ENCODE measurements around the gene ABHD12B. TPM values are rescaled to one million over a fixed set of nuclear protein-coding genes. Genes with fewer than 3 reads are reported as not detected.
A peak's percentile ranks its signal among the peaks of the same experiment; 100 is the strongest.

Gene ABHD12B
- total RNA-seq, 1 experiment from 2014 or later, result not detected

GRCh38 chr14:50839048-50839447, 32.8 kb upstream of the ABHD12B start:
- DNase-seq (ENCODE audit: low read depth), result peak; percentile 73

- DNase-seq (ENCODE audit: low read depth), result no peak
Measured at GRCh38 chr14:50839691-50840090, 32.2 kb upstream of the ABHD12B start.

GRCh38 chr14:50844391-50844790, 27.5 kb upstream of the ABHD12B start:
- peak; percentile 14 for DNase-seq (ENCODE audit: low read depth)

DNA sequence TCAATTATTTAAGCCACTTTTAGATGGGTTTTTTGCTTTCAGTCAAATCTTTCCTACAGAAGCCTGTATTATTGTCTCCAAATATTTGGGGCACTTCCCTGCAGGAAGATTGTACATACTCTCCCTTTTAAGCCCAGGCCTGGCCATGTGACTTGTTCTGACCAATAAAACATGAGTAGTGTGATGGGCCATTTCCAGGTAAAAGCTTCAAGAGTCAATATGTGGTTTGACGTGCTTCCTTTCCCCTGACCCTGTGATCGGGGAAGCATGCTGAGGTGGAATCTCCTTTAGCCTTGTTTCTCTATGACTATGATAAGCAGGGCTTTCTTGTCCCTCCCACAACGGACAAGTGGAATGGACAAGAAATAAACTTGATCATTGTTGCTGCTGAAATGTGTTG, 26.7 kb upstream of the ABHD12B start:
- DNase-seq (ENCODE audit: low read depth), result no peak

GRCh38 chr14:50846226-50846880, 25.5 kb upstream of the ABHD12B start:
- peak; percentile 84 for DNase-seq (ENCODE audit: low read depth)

- no peak for DNase-seq (ENCODE audit: low read depth)
Measured at GRCh38 chr14:50853891-50854290, 18.0 kb upstream of the ABHD12B start.

- DNase-seq (ENCODE audit: low read depth), result no peak
Measured at GRCh38 chr14:50854521-50854920, 17.3 kb upstream of the ABHD12B start.

- DNase-seq (ENCODE audit: low read depth), result no peak
Measured at GRCh38 chr14:50855558-50855957, 16.3 kb upstream of the ABHD12B start.

- no peak for DNase-seq (ENCODE audit: low read depth)
Measured at GRCh38 chr14:50856660-50857059, 15.2 kb upstream of the ABHD12B start.

DNA sequence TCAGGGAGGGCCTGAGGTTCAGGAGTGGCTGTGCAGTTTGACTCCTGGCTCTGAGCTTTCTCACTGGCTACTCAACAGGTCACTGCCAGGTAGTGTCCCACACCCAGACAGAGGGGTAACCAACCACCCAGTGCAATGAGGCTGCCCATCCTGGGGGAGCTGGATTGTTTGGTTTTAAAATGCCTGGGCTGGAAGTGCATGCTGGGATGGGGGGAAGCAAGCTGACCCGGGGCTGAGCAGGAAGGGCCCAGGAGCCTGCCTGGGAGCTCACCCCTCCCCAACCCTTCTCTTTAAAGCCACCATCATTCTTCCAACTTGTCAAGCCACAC, 12.6 kb upstream of the ABHD12B start:
- DNase-seq (ENCODE audit: low read depth), result no peak

DNA sequence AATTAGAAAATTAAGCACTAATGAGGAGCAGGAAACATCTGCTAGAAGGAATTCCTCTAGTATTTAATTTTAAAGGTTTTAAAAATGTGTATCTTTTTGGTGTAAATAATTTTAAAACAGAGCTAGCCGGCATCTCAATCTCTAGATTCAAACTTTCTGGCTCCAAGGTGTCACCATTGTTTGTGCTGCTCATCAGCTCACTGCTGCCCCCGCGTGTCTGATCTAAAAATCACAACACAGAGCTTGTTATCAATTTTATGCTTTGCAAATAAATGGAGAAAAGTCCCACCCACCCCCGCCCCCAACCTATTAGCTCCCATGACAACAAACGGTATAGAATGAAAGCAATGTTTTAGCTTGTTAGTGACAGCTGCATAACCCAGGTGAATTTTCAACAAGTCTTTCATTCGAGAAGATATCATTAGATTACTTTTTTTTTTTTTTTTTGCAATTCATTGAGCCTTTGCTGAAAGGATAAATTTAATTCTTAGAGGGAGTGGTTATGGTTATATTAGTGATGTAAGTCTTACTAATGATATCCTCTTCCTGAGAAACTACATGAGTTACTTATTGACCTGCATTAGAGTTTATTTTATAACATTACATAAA, 11.3 kb upstream of the ABHD12B start:
- peak; percentile 75 for DNase-seq (ENCODE audit: low read depth)

GRCh38 chr14:50862036-50862570, 9.8 kb upstream of the ABHD12B start:
- no peak for DNase-seq (ENCODE audit: low read depth)

- no peak for DNase-seq (ENCODE audit: low read depth)
Measured at GRCh38 chr14:50864237-50864636, 7.6 kb upstream of the ABHD12B start.

DNA sequence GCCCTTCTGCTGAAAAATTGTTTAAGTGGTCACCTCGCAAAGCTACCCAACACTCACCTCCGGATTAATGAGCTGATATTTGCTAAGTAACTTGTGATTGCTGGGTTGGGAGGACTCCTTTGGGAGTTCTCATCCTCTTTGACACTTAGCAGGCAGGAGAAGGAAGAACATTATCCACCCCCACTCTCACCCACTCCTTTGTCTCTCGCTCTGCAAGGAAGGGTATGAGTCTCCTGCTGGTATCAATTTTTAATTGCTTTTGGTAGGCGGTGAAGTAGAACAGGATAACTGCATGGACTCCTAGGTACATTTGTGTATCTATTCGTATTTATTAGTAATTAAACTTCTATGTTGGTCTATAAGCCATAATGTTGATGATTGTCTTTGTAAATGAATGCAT, 6.9 kb upstream of the ABHD12B start:
- DNase-seq (ENCODE audit: low read depth), result no peak

DNA sequence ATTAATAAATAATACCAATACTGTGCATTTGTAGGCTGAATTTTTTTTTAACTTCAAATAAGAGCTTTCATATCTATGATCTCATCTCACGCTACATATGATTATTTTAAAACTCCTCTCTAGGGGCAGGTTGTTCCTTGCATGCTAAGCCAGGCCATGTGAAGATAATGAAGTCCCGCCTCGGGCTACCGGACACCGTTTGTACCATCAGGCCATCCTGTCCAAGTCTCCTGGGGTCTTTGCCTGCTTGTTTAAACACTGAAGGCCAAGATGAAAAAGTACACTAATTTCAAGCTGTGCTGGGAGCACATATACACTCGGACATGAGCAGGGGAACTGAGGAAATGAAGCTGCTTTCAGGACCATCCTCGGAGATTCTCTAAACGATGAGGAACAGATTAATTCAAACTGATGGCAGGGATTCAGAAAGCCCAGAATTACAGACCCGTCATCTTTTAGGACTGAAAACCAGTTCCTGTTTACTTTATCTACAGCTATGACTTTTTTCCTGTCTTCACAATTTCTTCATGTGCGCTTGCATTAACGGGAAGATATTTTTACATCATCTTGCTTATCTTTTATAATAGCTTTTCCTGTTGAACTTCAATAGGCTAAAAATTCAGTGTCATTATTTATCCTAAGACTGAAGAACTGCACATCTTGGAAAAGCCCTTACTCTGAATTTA, 6.3 kb upstream of the ABHD12B start:
- no peak for DNase-seq (ENCODE audit: low read depth)

GRCh38 chr14:50871228-50871627, 625 bp upstream of the ABHD12B start:
- DNase-seq (ENCODE audit: low read depth), result no peak

DNA sequence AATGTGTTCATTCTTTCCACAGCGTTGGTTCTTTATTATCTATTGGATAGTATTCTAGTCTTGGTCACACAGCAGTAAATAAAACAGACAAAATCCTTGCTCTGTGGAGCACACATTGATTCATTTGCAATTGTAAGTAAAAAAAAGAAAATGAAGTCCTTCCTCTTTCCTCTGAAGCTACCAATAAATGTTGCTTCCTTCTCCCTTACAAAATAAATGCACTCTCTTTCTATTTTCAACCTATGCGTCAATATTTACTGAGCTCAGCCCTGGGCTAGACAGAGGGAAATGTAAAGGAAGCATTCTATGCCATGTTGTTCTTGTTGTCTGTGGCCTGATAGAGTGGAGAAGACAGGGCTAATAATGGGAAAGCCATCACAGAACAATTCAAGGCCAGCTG, 2.9 kb downstream of the ABHD12B start:
- no peak for DNase-seq (ENCODE audit: low read depth)

GRCh38 chr14:50875359-50876070, 3.7 kb downstream of the ABHD12B start:
- DNase-seq (ENCODE audit: low read depth), result peak; percentile 11

GRCh38 chr14:50882932-50883826, 11.3 kb downstream of the ABHD12B start:
- no peak for DNase-seq (ENCODE audit: low read depth)

- no peak for DNase-seq (ENCODE audit: low read depth)
Measured at GRCh38 chr14:50883827-50884197, 12.0 kb downstream of the ABHD12B start.

- no peak for DNase-seq (ENCODE audit: low read depth)
Measured at GRCh38 chr14:50887476-50887875, 15.6 kb downstream of the ABHD12B start.
